Measurements from ENCODE around the gene SDK2.

The SDK2 gene

GRCh38 chr17:73411313-73411747 is 232.9 kb downstream of the SDK2 start:
- H3K4me1 ChIP-seq (ENCODE audit: control insufficient read depth, insufficient read depth, low read length): no peaks in the 10 kb centered on the region

GRCh38 chr17:73410586-73411312 is 233.5 kb downstream of the SDK2 start:
- H3K9ac ChIP-seq (ENCODE audit: low read depth, low read length): no peak overlapping the region
- H3K27me3 ChIP-seq (ENCODE audit: control insufficient read depth, insufficient read depth, low read length): no peaks in the 10 kb centered on the region
- no peaks in the 10 kb centered on the region for H3K9me3 ChIP-seq (ENCODE audit: control insufficient read depth, insufficient read depth, low read length)
- no peak overlapping the region for H3K4me3 ChIP-seq (ENCODE audit: low read depth, low read length)
- no peaks in the 10 kb centered on the region for H3K4me1 ChIP-seq (ENCODE audit: control insufficient read depth, insufficient read depth, low read length)
- H3K36me3 ChIP-seq (ENCODE audit: control insufficient read depth, insufficient read depth, low read length): peaks cover 6% of the 10 kb centered on the region

More at GRCh38 chr17:73411313-73411747, 232.9 kb downstream of the SDK2 start:
- H3K27me3 ChIP-seq (ENCODE audit: control insufficient read depth, insufficient read depth, low read length): no peaks in the 10 kb centered on the region
- no peak overlapping the region for H3K4me3 ChIP-seq (ENCODE audit: low read depth, low read length)
- no peak overlapping the region for H3K9ac ChIP-seq (ENCODE audit: low read depth, low read length)
- peaks cover 6% of the 10 kb centered on the region for H3K36me3 ChIP-seq (ENCODE audit: control insufficient read depth, insufficient read depth, low read length)
- no peaks in the 10 kb centered on the region for H3K9me3 ChIP-seq (ENCODE audit: control insufficient read depth, insufficient read depth, low read length)

- Histone ChIP-seq H3K27me3 (ENCODE audit: control insufficient read depth, insufficient read depth, low read length) (no peaks in the 10 kb centered on the region), H3K9ac (ENCODE audit: low read depth, low read length) (no peak overlapping the region), H3K4me1 (ENCODE audit: control insufficient read depth, insufficient read depth, low read length) (no peaks in the 10 kb centered on the region), H3K36me3 (ENCODE audit: control insufficient read depth, insufficient read depth, low read length) (no peaks in the 10 kb centered on the region), H3K4me3 (ENCODE audit: low read depth, low read length) (no peak overlapping the region), H3K9me3 (ENCODE audit: control insufficient read depth, insufficient read depth, low read length) (no peaks in the 10 kb centered on the region)
Measured at GRCh38 chr17:73404246-73404645, 240.0 kb downstream of the SDK2 start.

- H3K36me3 ChIP-seq (ENCODE audit: control insufficient read depth, insufficient read depth, low read length): no peaks in the 10 kb centered on the region
- no peaks in the 10 kb centered on the region for H3K27me3 ChIP-seq (ENCODE audit: control insufficient read depth, insufficient read depth, low read length)
- no peaks in the 10 kb centered on the region for H3K9me3 ChIP-seq (ENCODE audit: control insufficient read depth, insufficient read depth, low read length)
- H3K9ac ChIP-seq (ENCODE audit: low read depth, low read length): no peak overlapping the region
- H3K4me1 ChIP-seq (ENCODE audit: control insufficient read depth, insufficient read depth, low read length): no peaks in the 10 kb centered on the region
- no peak overlapping the region for H3K4me3 ChIP-seq (ENCODE audit: low read depth, low read length)
Measured at GRCh38 chr17:73402466-73402865, 241.8 kb downstream of the SDK2 start.

- no peaks in the 10 kb centered on the region for H3K27me3 ChIP-seq (ENCODE audit: control insufficient read depth, insufficient read depth, low read length)
Measured at GRCh38 chr17:73401911-73402310, 242.3 kb downstream of the SDK2 start.

GRCh38 chr17:73400915-73401545 is 243.2 kb downstream of the SDK2 start:
- Histone ChIP-seq H3K4me1 (ENCODE audit: control insufficient read depth, insufficient read depth, low read length) (no peaks in the 10 kb centered on the region), H3K36me3 (ENCODE audit: control insufficient read depth, insufficient read depth, low read length) (no peaks in the 10 kb centered on the region), H3K4me3 (ENCODE audit: low read depth, low read length) (no peak overlapping the region), H3K27me3 (ENCODE audit: control insufficient read depth, insufficient read depth, low read length) (no peaks in the 10 kb centered on the region), H3K9me3 (ENCODE audit: control insufficient read depth, insufficient read depth, low read length) (no peaks in the 10 kb centered on the region), H3K9ac (ENCODE audit: low read depth, low read length) (no peak overlapping the region)

More at GRCh38 chr17:73401911-73402310, 242.3 kb downstream of the SDK2 start:
- no peak overlapping the region for H3K4me3 ChIP-seq (ENCODE audit: low read depth, low read length)
- H3K4me1 ChIP-seq (ENCODE audit: control insufficient read depth, insufficient read depth, low read length): no peaks in the 10 kb centered on the region
- no peak overlapping the region for H3K9ac ChIP-seq (ENCODE audit: low read depth, low read length)
- no peaks in the 10 kb centered on the region for H3K36me3 ChIP-seq (ENCODE audit: control insufficient read depth, insufficient read depth, low read length)
- no peaks in the 10 kb centered on the region for H3K9me3 ChIP-seq (ENCODE audit: control insufficient read depth, insufficient read depth, low read length)

- H3K27me3 ChIP-seq (ENCODE audit: control insufficient read depth, insufficient read depth, low read length): no peaks in the 10 kb centered on the region
- no peak overlapping the region for H3K9ac ChIP-seq (ENCODE audit: low read depth, low read length)
- H3K9me3 ChIP-seq (ENCODE audit: control insufficient read depth, insufficient read depth, low read length): no peaks in the 10 kb centered on the region
- H3K4me1 ChIP-seq (ENCODE audit: control insufficient read depth, insufficient read depth, low read length): no peaks in the 10 kb centered on the region
- H3K36me3 ChIP-seq (ENCODE audit: control insufficient read depth, insufficient read depth, low read length): no peaks in the 10 kb centered on the region
- no peak overlapping the region for H3K4me3 ChIP-seq (ENCODE audit: low read depth, low read length)
Measured at GRCh38 chr17:73399056-73399455, 245.2 kb downstream of the SDK2 start.

- H3K36me3 ChIP-seq (ENCODE audit: control insufficient read depth, insufficient read depth, low read length): no peaks in the 10 kb centered on the region
- H3K4me1 ChIP-seq (ENCODE audit: control insufficient read depth, insufficient read depth, low read length): no peaks in the 10 kb centered on the region
- no peak overlapping the region for H3K4me3 ChIP-seq (ENCODE audit: low read depth, low read length)
- H3K27me3 ChIP-seq (ENCODE audit: control insufficient read depth, insufficient read depth, low read length): no peaks in the 10 kb centered on the region
- H3K9me3 ChIP-seq (ENCODE audit: control insufficient read depth, insufficient read depth, low read length): no peaks in the 10 kb centered on the region
- H3K9ac ChIP-seq (ENCODE audit: low read depth, low read length): no peak overlapping the region
Measured at GRCh38 chr17:73397856-73398540, 246.2 kb downstream of the SDK2 start.

GRCh38 chr17:73397278-73397826 is 246.9 kb downstream of the SDK2 start:
- H3K4me3 ChIP-seq (ENCODE audit: low read depth, low read length): no peak overlapping the region
- no peaks in the 10 kb centered on the region for H3K27me3 ChIP-seq (ENCODE audit: control insufficient read depth, insufficient read depth, low read length)
- H3K4me1 ChIP-seq (ENCODE audit: control insufficient read depth, insufficient read depth, low read length): no peaks in the 10 kb centered on the region
- no peaks in the 10 kb centered on the region for H3K9me3 ChIP-seq (ENCODE audit: control insufficient read depth, insufficient read depth, low read length)
- no peaks in the 10 kb centered on the region for H3K36me3 ChIP-seq (ENCODE audit: control insufficient read depth, insufficient read depth, low read length)
- no peak overlapping the region for H3K9ac ChIP-seq (ENCODE audit: low read depth, low read length)

- Histone ChIP-seq H3K36me3 (ENCODE audit: control insufficient read depth, insufficient read depth, low read length) (no peaks in the 10 kb centered on the region), H3K4me1 (ENCODE audit: control insufficient read depth, insufficient read depth, low read length) (no peaks in the 10 kb centered on the region), H3K9me3 (ENCODE audit: control insufficient read depth, insufficient read depth, low read length) (no peaks in the 10 kb centered on the region), H3K4me3 (ENCODE audit: low read depth, low read length) (no peak overlapping the region), H3K27me3 (ENCODE audit: control insufficient read depth, insufficient read depth, low read length) (no peaks in the 10 kb centered on the region), H3K9ac (ENCODE audit: low read depth, low read length) (no peak overlapping the region)
Measured at GRCh38 chr17:73396431-73397277, 247.6 kb downstream of the SDK2 start.
